Esophagus squamous epithelium (tissue), 4 donors: ENCODE data around the gene ZRANB1.

ENCODE experiments used
- POLR2A ChIP-seq, 4 donors: fragments of 450-650 bp; IDR thresholded peaks; one replicate each; pipeline ENCODE4 v1.6.1; 2017; ENCODE audit warnings: antibody characterized with exemption in 4 of 4, mild to moderate bottlenecking in 4 of 4, moderate library complexity in 3 of 4
- TF ChIP-seq, protein P1 (sequence below), 6 experiments: fragments of 450-650 bp in 4 of 6; fragments of 200-600 bp in 2 of 6; sonication (generic) in 2 of 6; IDR thresholded peaks; one replicate each; pipeline ENCODE4 v1.5.1; 2016 to 2019; ENCODE audit warnings: antibody characterized with exemption in 6 of 6, mild to moderate bottlenecking in 4 of 6, moderate library complexity in 4 of 6

DNA sequence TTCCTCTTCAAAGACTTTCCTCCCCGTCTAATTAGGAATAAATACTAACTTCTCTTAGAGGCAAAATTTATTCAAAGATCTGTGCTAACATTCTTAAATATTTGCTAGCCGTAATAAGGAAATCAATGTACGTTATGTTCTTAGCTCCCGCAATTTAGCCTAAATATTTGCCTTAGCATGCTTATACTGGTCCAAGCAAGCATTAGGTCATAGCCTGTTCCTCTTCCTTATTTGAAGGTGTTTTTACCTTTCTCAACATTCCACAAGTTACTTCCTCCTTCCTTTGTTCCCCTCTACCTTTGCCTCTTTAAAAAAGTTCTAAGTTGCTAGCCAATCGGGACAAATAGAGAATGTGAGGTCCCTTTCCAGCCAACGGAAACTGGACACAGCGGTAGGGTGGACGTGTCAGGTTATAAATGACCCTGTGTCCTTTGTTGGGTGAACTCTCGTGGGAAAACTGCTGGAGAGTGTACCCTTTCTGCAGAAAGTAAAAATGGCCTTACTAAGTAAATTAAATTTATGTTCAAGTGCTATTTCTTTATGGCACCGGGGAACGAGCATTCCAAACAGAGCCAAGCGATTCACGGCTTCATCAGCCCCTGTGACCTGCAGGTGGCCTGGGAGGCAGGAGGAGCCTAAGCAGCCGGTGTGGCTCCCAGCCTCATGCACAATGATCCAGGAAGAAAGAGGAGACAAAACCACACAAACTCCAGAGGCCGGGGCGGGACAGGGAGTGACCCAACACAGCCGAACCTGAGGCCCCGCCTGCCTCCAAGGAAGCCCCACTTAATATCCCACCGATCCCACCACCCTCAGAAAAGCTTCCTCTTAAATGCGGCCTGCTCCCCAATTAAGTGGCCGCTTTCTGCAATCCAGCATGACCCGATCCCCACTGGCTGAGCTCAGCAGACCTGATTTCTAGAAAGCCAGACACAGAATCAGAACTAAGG lies 67.0 kb downstream of the ZRANB1 start:
- no peak for TF ChIP-seq POLR2A (IDR thresholded peaks at IDR 0.05)
- TF ChIP-seq, protein P1, sequence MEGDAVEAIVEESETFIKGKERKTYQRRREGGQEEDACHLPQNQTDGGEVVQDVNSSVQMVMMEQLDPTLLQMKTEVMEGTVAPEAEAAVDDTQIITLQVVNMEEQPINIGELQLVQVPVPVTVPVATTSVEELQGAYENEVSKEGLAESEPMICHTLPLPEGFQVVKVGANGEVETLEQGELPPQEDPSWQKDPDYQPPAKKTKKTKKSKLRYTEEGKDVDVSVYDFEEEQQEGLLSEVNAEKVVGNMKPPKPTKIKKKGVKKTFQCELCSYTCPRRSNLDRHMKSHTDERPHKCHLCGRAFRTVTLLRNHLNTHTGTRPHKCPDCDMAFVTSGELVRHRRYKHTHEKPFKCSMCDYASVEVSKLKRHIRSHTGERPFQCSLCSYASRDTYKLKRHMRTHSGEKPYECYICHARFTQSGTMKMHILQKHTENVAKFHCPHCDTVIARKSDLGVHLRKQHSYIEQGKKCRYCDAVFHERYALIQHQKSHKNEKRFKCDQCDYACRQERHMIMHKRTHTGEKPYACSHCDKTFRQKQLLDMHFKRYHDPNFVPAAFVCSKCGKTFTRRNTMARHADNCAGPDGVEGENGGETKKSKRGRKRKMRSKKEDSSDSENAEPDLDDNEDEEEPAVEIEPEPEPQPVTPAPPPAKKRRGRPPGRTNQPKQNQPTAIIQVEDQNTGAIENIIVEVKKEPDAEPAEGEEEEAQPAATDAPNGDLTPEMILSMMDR (IDR thresholded peaks at IDR 0.05), result no peak
